ENCODE results near the gene DCTD. TPM values are rescaled to one million over a fixed set of nuclear protein-coding genes. Genes with fewer than 3 reads are reported as not detected.

DCTD gene
- polyA plus RNA-seq, result 6.6 and 8.7 TPM in 2 replicates

DNA sequence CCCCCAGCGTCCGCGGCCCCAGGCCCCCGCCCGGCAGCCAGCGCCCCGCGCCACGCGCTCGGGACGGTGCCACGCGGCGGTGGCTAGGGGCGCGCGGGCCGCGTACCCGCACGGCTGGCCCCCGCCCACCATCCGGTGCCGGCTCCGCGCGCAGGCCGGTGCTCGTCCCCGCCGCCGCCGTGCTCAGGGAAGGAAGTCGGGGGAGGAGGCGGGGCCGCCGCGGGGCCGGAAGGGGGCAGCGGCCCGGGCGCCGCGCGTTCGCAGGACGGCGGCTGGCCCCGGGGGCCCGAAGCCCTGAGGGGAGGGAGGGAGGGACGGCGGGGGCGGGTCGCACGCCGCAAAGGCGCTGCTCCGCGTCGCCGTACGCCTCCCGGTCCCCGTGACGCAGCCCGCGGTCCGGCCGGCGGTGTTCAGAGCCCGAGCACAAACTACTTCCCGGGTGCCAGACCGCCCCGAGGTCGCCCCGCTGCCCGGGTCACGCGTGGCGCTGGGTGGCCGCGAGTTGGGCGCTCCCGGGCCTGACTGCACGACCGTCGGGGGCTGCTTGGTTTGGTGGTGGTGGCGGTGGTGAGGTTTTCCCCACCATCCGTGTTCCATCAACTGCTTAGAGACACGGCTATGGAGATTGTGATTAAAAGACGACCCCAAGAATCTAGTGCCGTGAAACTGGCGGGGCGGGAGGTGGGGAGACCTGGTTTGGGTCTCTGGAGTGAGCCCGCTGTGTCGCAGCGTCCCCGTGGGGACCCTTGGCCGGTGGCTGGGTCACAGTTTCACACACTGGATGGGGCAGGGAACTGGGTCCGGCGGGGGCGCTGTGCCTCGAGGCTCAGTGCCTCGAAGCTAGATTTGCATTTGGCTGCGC, at the start of gene DCTD:
DCTD (minus strand) TSS at position 205 of the 862 bp plus-strand sequence. CDS start 1,818 bp downstream, outside the sequence.

Other genes with a start within 250 kb of the DCTD start
- gene WWC2, start 181.9 kb upstream of the DCTD start, polyA plus RNA-seq, result 10.1 and 10.5 TPM in 2 replicates

Data from Purkinje cell (primary cell).